Motor neuron (in vitro differentiated cells): ENCODE results near the gene CHRM4. TPM values are rescaled to one million over a fixed set of nuclear protein-coding genes. Genes with fewer than 3 reads are reported as not detected.

ENCODE experiments used
- ATAC-seq, 8 experiments: fragments of 200-7000 bp; cut with Tn5 transposase; replicated peaks in 6 of 8; 2 replicates each; pipeline ENCODE4 v1.8.0; 2021; ENCODE audit warnings: mild to moderate bottlenecking in 8 of 8, moderate library complexity in 8 of 8
- H3K27ac ChIP-seq, 2 donors: fragments of 250-450 bp; sonication (Bioruptor Pico); 2 replicates each; pipeline ENCODE4 v1.9.0; 2021; ENCODE audit warnings: antibody characterized with exemption in 2 of 2, mild to moderate bottlenecking in 2 of 2, moderate library complexity in 1 of 2
- H3K4me1 ChIP-seq, 2 donors: fragments of 250-450 bp; sonication (Bioruptor Pico); replicated peaks in 1 of 2; 2 replicates each; pipeline ENCODE4 v1.6.1; 2021; ENCODE audit warnings: antibody characterized with exemption in 2 of 2, mild to moderate bottlenecking in 2 of 2, moderate library complexity in 1 of 2
- H3K4me3 ChIP-seq, 5 donors: fragments of 250-450 bp; sonication (Bioruptor Pico); 2 replicates each; pipeline ENCODE4 v1.9.0; 2021; ENCODE audit warnings: antibody characterized with exemption in 5 of 5, mild to moderate bottlenecking in 5 of 5, moderate library complexity in 4 of 5
- WGBS, 10 experiments: fragments of 450-650 bp; shearing (Covaris generic); methylation state at CpG; one replicate each; pipeline ENCODE4 v1.0.0; 2022; 5-methylcytosine and 5-hydroxymethylcytosine counted together
- in situ Hi-C, 9 experiments: fragments of 400-800 bp; cut with MboI; loops; one replicate each; pipeline ENCODE4 v1.15.0; 2021; ENCODE audit warnings: low sequenced_read_pairs in 9 of 9, low pct_unique_long_range_greater_than_20kb in 2 of 9; ENCODE audit not compliant: unreplicated experiment in 9 of 9
- total RNA-seq, 8 experiments: library from RNA; unstranded; fragments of 300-600 nt; gene quantifications; 2 replicates each; pipeline versions ENCODE4 v1.2.3 to v1.2.4, GENCODE V29; 2022

Gene CHRM4
- total RNA-seq, 8 experiments from 2014 or later = 0.76 to 3.8 (median 1.5) TPM

DNA sequence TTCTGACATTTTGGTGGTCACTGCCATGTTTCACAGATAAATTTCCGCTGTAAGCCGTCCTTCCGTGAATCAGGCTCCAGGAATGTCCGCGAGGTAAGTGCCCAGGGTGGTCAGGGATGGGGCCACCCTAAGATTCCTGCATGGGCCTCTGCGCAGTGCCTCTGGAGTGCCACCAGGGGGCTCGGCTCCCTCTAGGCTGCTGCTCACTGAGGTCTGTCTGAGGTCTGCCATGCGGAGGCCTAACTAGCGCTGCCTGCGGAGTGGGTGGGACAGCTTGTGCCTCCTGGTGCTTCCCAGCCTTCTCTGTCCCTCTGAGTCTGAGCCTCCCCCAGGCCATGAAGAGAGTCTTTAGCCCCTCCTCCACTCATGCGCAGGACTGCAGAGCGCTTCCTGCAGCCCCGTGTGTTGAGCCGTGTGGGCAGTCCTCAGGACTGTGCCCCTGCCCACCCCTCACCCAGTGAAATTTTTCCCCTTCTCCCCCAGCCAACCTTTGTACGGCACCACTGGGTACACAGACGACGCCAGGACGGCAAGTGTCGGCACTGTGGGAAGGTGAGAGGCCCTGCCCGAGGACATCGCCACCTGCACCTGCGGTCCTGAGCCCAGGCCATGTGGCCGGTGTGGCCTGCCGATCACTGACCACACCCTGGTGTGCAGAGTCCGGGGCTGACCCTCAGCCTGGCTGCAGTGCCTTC lies 22.0 kb downstream of the CHRM4 start:
- Histone ChIP-seq H3K27ac (peak overlapping the region in 1 of 2 donors; percentile 5), H3K4me1 (peaks cover 19 to 35% of the 10 kb centered on the region in 2 donors), H3K4me3 (no peak overlapping the region)
- 0 to 66% (median 40%) methylated on average over 1 to 7 of the region's 25 CpGs; no CpG with 5 or more reads in 6 of the 10 experiments for WGBS, 10 experiments
- in situ Hi-C loops = no loop called here
- ATAC-seq = peak; percentile 70 to 91 (median 82)

DNA sequence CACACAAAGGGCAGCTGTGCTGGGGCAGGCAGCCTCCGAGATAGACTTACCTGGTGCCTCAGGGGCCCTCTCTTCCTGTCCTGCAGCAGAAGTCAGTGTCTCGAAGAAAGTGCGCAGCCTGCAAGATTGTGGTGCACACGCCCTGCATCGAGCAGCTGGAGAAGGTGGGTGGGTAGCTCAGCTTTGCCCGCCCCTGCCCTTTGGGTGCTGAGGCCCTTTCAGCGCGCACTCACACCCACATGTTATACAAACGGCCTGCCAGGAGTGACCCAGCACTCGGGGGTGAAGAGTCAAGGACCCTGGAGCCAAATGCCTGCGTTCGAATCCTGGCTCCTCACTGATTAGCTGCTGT lies 23.7 kb downstream of the CHRM4 start:
- in situ Hi-C loops = no loop called here
- H3K4me1 ChIP-seq = peaks cover 31 to 45% of the 10 kb centered on the region in 2 donors
- ATAC-seq = peak in 1 of 8 experiments; percentile 1
- H3K27ac ChIP-seq = peak overlapping the region in 1 of 2 donors; percentile 74
- 80 to 100% (median 96%) methylated on average over 1 to 3 of the region's 12 CpGs; no CpG with 5 or more reads in 6 of the 10 experiments for WGBS, 10 experiments
- H3K4me3 ChIP-seq = no peak overlapping the region

DNA sequence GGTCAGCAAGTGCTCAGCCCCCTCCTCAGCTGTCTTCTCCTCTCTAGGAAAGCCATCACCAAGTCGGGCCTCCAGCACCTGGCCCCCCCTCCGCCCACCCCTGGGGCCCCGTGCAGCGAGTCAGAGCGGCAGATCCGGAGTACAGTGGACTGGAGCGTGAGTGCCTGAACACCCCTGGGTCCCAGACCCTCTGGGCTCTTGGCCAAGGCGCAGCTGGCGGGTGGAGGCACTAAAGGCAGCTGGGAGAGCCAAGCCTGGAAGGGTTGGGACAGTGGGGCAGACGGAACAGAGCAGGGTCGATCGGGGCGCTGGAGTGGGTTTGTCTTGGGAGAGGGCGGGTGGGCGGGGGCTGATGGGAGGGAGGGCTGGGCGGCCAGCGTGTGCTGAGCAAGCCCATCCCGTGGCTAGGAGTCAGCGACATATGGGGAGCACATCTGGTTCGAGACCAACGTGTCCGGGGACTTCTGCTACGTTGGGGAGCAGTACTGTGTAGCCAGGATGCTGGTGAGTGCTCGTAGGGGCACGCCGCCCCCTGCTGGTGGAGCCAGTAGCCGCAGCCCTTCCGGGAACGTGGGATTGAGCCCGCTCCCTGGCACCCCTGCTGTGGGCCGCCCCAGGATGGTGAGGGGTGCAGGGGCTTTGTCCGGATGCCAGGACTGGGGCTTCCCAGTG lies 24.2 kb downstream of the CHRM4 start:
- Histone ChIP-seq H3K4me1 (peaks cover 36 to 50% of the 10 kb centered on the region in 2 donors), H3K4me3 (no peak overlapping the region), H3K27ac (peak overlapping the region in 1 of 2 donors; percentile 74)
- WGBS, 10 experiments = 0 to 24% methylated on average over 1 to 7 of the region's 32 CpGs; no CpG with 5 or more reads in 8 of the 10 experiments
- in situ Hi-C loops = no loop called here
- peak; percentile 49 to 70 (median 58) for ATAC-seq

DNA sequence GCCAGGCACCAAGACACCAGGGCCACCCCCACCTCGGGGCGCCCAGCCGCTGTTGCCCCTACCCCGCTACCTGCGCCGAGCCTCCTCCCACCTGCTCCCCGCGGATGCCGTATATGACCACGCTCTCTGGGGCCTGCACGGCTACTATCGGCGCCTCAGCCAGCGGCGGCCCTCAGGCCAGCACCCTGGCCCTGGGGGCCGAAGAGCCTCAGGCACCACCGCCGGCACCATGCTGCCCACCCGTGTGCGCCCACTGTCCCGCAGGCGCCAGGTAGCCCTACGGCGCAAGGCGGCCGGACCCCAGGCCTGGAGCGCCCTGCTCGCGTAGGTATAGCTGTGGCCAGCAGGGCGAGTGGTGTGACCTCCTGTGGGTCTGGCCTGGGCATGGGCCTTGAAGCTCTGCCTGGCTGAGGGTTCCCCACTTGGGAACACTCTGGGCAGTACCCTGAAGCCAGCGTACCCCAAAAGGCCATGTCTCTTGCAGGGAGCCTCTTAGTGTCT lies 24.9 kb downstream of the CHRM4 start:
- ATAC-seq = no peak
- in situ Hi-C loops = no loop called here
- WGBS, 10 experiments = 80% methylated on average over 1 of the region's 31 CpGs; no CpG with 5 or more reads in 9 of the 10 experiments
- peak overlapping the region in 1 of 2 donors; percentile 74 for H3K27ac ChIP-seq
- no peak overlapping the region for H3K4me3 ChIP-seq
- peaks cover 43 to 56% of the 10 kb centered on the region in 2 donors for H3K4me1 ChIP-seq

DNA sequence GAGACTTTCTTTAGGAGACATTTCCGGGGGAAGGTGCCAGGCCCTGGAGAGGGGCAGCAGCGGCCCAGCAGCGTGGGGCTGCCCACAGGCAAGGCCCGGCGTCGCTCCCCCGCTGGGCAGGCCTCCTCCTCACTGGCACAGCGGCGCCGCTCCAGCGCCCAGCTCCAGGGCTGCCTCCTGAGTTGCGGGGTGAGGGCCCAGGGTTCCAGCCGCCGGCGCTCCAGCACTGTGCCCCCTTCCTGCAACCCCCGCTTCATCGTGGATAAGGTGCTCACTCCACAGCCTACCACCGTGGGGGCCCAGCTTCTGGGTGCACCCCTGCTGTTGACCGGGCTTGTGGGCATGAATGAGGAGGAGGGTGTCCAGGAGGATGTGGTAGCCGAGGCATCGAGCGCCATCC lies 25.3 kb downstream of the CHRM4 start:
- no CpG with 5 or more reads among the region's 22 CpGs for WGBS, 10 experiments
- H3K4me1 ChIP-seq = peaks cover 47 to 60% of the 10 kb centered on the region in 2 donors
- H3K4me3 ChIP-seq = no peak overlapping the region
- no peak overlapping the region for H3K27ac ChIP-seq
- in situ Hi-C loops = no loop called here
- no peak for ATAC-seq

DNA sequence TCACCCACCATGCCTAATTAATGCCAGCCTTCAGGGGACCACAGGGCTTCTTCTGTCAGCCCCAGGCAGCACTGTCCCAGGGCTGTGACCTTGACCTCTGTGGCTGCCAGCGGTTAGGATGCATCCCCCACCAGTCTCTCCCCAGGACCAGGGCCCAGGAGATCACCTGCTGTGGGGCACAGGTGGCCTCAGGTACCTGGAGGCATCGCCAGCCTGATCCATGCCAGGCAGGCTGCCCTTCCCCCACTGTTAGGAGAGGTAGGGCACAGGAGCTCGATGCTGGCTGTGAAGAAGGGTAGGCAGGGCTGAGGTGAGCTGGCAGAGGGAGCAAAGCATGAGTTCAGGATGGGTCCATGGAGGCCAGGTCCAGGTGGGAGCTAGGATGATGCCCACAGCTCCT lies 26.8 kb downstream of the CHRM4 start:
- H3K4me1 ChIP-seq = peaks cover 46 to 59% of the 10 kb centered on the region in 2 donors
- H3K27ac ChIP-seq = no peak overlapping the region
- ATAC-seq = no peak
- 40 to 80% methylated on average over 1 of the region's 3 CpGs; no CpG with 5 or more reads in 8 of the 10 experiments for WGBS, 10 experiments
- in situ Hi-C loops = no loop called here
- no peak overlapping the region for H3K4me3 ChIP-seq

DNA sequence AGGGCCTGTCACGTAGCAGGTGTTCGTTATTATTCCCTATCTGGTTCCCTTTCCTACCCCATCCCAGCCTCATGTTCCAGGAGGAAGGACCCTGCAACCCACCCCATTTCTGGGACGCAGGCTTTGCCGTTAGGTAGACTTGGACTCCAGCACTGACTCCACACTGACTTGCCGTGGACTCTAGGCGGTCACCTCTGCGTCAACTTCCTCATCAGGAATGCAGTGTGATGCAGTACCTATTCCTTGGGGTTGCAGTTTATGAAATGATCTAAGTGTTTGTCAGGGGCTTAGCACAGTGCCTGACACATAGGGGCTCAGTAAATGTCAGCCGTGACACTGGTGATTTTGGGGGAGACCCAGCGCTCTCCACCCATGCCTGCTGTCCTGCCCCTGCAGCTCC lies 27.5 kb downstream of the CHRM4 start:
- WGBS, 10 experiments = 80 to 100% (median 90%) methylated on average over 1 to 6 of the region's 9 CpGs; no CpG with 5 or more reads in 7 of the 10 experiments

DNA sequence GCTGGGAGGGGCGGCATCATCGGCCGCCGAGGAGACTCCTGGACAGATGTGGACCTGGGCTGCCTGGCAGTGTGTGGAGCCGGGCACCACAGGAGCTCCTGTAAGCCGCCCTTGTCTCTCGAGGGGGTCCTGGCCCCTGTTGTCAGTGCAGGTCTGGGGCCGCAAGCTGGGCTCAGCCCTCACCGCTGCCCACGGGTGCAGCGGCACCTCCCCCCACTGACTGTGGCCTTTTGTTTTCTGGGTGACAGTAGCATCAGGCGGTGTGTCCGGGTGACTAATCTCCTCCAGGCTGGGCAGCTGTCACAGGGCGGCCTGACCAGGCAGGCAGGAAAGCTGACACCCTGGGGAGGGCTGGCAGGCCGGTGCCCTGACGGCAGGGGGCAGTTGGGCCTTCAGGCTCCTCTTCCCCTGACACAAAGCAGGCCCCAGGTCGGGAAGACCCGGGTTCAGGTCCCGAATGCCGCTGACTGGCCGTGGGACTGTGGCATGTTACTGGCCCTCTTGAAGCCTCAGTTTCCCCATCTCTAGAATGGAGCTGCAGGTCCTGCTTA lies 28.0 kb downstream of the CHRM4 start:
- WGBS, 10 experiments = 70% methylated on average over 2 of the region's 21 CpGs; no CpG with 5 or more reads in 9 of the 10 experiments
- peak overlapping the region; percentile 51 to 59 for H3K27ac ChIP-seq
- in situ Hi-C loops = no loop called here
- H3K4me1 ChIP-seq = peaks cover 44 to 52% of the 10 kb centered on the region in 2 donors
- H3K4me3 ChIP-seq = no peak overlapping the region
- ATAC-seq = peak in 6 of 8 experiments; percentile 7 to 70 (median 66)

More for the DNA sequence above, 27.5 kb downstream of the CHRM4 start:
- ATAC-seq = no peak
- H3K4me3 ChIP-seq = no peak overlapping the region
- in situ Hi-C loops = no loop called here
- H3K4me1 ChIP-seq = peaks cover 44 to 53% of the 10 kb centered on the region in 2 donors
- H3K27ac ChIP-seq = peak overlapping the region; percentile 51 to 59

DNA sequence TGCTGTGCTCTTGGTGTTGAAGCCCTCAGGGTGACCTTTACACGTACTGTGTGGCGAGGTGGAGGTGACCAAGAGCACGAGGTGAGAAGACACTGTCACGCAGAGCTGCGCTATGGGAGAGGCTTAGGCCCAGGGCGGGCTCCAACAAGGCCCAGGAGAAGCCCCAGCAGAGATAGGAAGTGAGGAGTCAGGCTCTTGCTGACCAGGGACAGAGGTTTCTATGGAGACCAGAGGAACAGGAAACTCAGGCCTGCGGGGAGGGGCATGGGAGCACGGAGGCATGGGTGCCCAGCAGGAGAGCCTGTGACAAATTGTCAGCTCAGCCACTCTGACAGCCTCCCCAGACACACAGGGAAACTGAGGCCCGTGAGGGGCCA lies 28.6 kb downstream of the CHRM4 start:
- ATAC-seq = peak in 6 of 8 experiments; percentile 17 to 66 (median 63)
- WGBS, 10 experiments = 34 to 94% (median 71%) methylated on average over 3 to 6 of the region's 9 CpGs; no CpG with 5 or more reads in 6 of the 10 experiments
- H3K4me1 ChIP-seq = peaks cover 44 to 47% of the 10 kb centered on the region in 2 donors
- no peak overlapping the region for H3K4me3 ChIP-seq
- in situ Hi-C loops = no loop called here
- H3K27ac ChIP-seq = peak overlapping the region; percentile 51 to 64

DNA sequence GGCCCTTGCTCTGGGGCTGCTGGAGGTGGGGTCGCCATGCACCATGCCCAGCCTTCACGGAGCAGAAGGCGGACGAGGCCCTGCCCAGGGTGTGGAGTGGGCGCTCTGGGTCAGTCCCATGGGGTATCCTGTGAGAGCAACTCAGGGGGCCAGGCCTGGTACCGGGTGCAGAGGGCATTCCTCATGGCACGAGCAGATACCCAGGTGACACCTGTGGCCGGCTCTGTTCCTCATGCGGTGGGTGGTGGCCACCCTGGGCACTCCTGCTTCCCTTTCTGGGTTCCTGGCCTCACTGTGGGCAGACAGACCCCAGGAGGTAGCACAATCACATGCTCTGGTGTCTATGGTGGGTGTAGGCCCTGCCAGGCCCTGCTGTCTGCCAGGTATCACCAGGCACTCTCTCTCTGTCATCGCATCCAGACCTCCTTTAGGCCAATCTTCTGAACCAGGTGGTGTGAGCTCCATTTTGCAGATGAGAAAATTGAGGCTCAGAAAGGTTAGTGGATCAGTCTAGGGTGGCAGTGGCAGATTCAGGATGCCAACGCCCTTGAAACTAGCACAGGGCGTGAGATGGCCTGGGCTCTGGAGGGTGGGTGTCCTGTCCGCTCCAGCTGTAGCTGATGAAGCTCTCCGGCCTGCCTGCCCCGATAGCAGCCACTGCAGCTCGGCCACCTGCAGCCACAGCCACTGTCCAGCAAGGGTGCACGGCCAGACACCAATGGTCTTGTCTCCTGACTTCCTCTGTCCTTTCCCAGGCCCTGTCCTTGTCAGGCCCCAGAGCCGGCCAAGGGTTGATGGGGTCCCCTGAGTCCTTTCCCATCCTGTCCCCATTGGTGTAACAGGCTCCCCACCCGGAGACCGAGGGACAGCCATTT lies 29.2 kb downstream of the CHRM4 start:
- 80 to 100% (median 92%) methylated on average over 1 to 5 of the region's 20 CpGs; no CpG with 5 or more reads in 5 of the 10 experiments for WGBS, 10 experiments
- H3K4me1 ChIP-seq = peaks cover 39 to 41% of the 10 kb centered on the region in 2 donors
- no peak overlapping the region for H3K4me3 ChIP-seq
- peak overlapping the region; percentile 64 for H3K27ac ChIP-seq
- in situ Hi-C loops = no loop called here
- ATAC-seq = no peak

DNA sequence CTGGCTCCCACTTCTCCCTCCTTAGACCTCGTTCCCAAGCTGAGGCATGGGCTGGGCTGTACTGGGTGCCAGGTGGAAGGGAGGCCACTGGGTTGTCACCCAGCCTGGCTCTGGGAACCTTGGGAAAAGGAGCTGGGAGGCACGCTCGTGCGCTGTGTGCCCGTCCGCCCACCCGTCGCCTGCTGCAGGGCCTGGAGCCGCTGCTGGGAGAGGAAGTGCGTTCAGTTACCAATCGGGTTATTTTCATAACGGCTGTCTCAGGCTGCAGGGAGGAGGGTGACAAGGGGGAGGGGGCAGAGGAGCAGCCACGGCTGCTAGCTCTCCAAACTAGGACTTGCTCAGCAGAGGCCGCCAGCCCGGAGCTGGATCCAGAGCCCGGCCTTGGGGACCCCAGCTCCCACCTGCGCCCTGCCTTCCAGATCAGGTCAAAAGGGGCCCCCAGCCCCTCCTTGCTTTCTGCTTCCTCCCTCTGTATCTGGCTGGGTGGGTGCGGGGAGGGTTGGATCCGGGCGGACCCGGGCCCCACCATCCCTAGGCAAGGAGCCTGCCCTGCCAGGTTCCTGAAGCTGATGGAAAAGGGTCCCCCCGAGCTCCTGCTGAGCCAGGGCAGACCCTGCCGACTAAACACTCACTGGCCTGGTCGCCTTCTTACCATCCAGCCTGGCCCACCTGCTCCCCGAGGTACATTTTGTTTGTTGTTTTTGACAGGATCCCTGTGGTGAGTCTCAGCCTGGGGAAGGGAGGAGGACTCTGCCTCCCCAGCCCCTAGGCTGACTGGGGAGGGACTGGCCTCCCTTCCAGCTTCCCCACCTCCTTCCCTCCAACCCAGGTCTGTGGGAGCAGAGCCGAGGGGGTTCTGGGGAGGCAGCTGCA lies 30.1 kb downstream of the CHRM4 start:
- peak; percentile 32 to 69 (median 59) for ATAC-seq
- in situ Hi-C loops = no loop called here
- H3K4me3 ChIP-seq = peak overlapping the region in 1 of 5 donors; percentile 6
- H3K27ac ChIP-seq = peak overlapping the region; percentile 64
- 10 to 69% (median 50%) methylated on average over 1 to 3 of the region's 26 CpGs; no CpG with 5 or more reads in 6 of the 10 experiments for WGBS, 10 experiments
- H3K4me1 ChIP-seq = peaks cover 34 to 41% of the 10 kb centered on the region in 2 donors
